K562 treated with DMSO at 1 percent for 4 hours (cell line): ENCODE results near the gene SLC6A2. TPM values are rescaled to one million over a fixed set of nuclear protein-coding genes. Genes with fewer than 3 reads are reported as not detected.

Experiments used
- total RNA-seq: library from RNA; unstranded; fragments of 300-600 nt; gene quantifications from 2 replicates; pipeline ENCODE4 v1.2.3, GENCODE V29; 2022; ENCODE audit not compliant: insufficient read depth

The SLC6A2 gene
- not detected in 2 replicates for total RNA-seq

GRCh38 chr16:55655897-55656681 is at the start of gene SLC6A2:
SLC6A2 (plus strand) TSS chr16:55655988; CDS start chr16:55656695, 707 bp downstream.

Other genes with a start within 250 kb of the SLC6A2 start
- gene MMP2, start 176.8 kb upstream of the SLC6A2 start, total RNA-seq, result not detected in 2 replicates
- gene LPCAT2, start 146.9 kb upstream of the SLC6A2 start, total RNA-seq, result 8.5 and 9.5 TPM in 2 replicates
- gene CAPNS2, start 89.3 kb upstream of the SLC6A2 start, total RNA-seq, result not detected in 2 replicates
- 2.2 TPM in 1 of 2 replicates, not detected in the other for gene CES1, start 177.1 kb downstream of the SLC6A2 start, total RNA-seq
- 1.3 and 2.2 TPM in 2 replicates for gene CES5A, start 219.4 kb downstream of the SLC6A2 start, total RNA-seq